ENCODE results near the gene LHFPL4.

Gene LHFPL4

GRCh38 chr3:9525078-9525477 is 28.5 kb downstream of the LHFPL4 start:
- TF ChIP-seq ZNF70 (CRISPR knock-in tag; IDR thresholded peaks at IDR 0.05) (no peak), TSHZ2 (CRISPR knock-in tag; IDR thresholded peaks at IDR 0.05) (no peak), CSDC2 (CRISPR knock-in tag; IDR thresholded peaks at IDR 0.05) (no peak), ZFP3 (CRISPR knock-in tag; IDR thresholded peaks at IDR 0.05) (no peak), RARB (CRISPR knock-in tag; IDR thresholded peaks at IDR 0.05) (no peak), ESRRG (CRISPR knock-in tag; IDR thresholded peaks at IDR 0.05) (no peak), ARNTL (CRISPR knock-in tag; IDR thresholded peaks at IDR 0.05; ENCODE audit: borderline replicate concordance, low read depth) (no peak), TCF4 (CRISPR knock-in tag; IDR thresholded peaks at IDR 0.05; ENCODE audit: borderline replicate concordance) (no peak), GLIS3 (CRISPR knock-in tag; IDR thresholded peaks at IDR 0.05) (no peak), PATZ1 (CRISPR knock-in tag; IDR thresholded peaks at IDR 0.05; ENCODE audit: borderline replicate concordance) (no peak), PPARA (CRISPR knock-in tag; IDR thresholded peaks at IDR 0.05; ENCODE audit: borderline replicate concordance) (no peak), BACH2 (CRISPR knock-in tag; IDR thresholded peaks at IDR 0.05; ENCODE audit: borderline replicate concordance) (no peak), CREB5 (CRISPR knock-in tag; IDR thresholded peaks at IDR 0.05; ENCODE audit: low read depth) (no peak), ZNF565 (CRISPR knock-in tag; conservative IDR thresholded peaks at IDR 0.05; ENCODE audit: low read depth) (no peak), ZNF8 (CRISPR knock-in tag; IDR thresholded peaks at IDR 0.05) (no peak), ZFP30 (CRISPR knock-in tag; IDR thresholded peaks at IDR 0.05) (no peak), OSR1 (CRISPR knock-in tag; IDR thresholded peaks at IDR 0.05) (no peak), SNAI2 (CRISPR knock-in tag; IDR thresholded peaks at IDR 0.05) (no peak), POU6F1 (CRISPR knock-in tag; IDR thresholded peaks at IDR 0.05; ENCODE audit: borderline replicate concordance, low read depth) (no peak), ZC3H10 (CRISPR knock-in tag; IDR thresholded peaks at IDR 0.05) (no peak)

GRCh38 chr3:9514956-9515355 is 38.7 kb downstream of the LHFPL4 start:
- ATAC-seq: no peak
- no peak for TF ChIP-seq ZFP3 (CRISPR knock-in tag; IDR thresholded peaks at IDR 0.05)
- TF ChIP-seq TCF4 (CRISPR knock-in tag; IDR thresholded peaks at IDR 0.05; ENCODE audit: borderline replicate concordance): no peak
- TF ChIP-seq PPARA (CRISPR knock-in tag; IDR thresholded peaks at IDR 0.05; ENCODE audit: borderline replicate concordance): no peak
- no peak for TF ChIP-seq ZFP30 (CRISPR knock-in tag; IDR thresholded peaks at IDR 0.05)

More at GRCh38 chr3:9525078-9525477, 28.5 kb downstream of the LHFPL4 start:
- no peak for ATAC-seq

- ATAC-seq: no peak
- TF ChIP-seq CSRNP3 (CRISPR knock-in tag; IDR thresholded peaks at IDR 0.05): no peak
- no peak for TF ChIP-seq POU6F1 (CRISPR knock-in tag; IDR thresholded peaks at IDR 0.05; ENCODE audit: borderline replicate concordance, low read depth)
- no peak for TF ChIP-seq ESRRG (CRISPR knock-in tag; IDR thresholded peaks at IDR 0.05)
- TF ChIP-seq ISL1 (CRISPR knock-in tag; IDR thresholded peaks at IDR 0.05): no peak
- TF ChIP-seq PPARA (CRISPR knock-in tag; IDR thresholded peaks at IDR 0.05; ENCODE audit: borderline replicate concordance): no peak
- no peak for TF ChIP-seq ZFP3 (CRISPR knock-in tag; IDR thresholded peaks at IDR 0.05)
- no peak for TF ChIP-seq PATZ1 (CRISPR knock-in tag; IDR thresholded peaks at IDR 0.05; ENCODE audit: borderline replicate concordance)
- TF ChIP-seq OSR1 (CRISPR knock-in tag; IDR thresholded peaks at IDR 0.05): no peak
- no peak for TF ChIP-seq TOX (CRISPR knock-in tag; IDR thresholded peaks at IDR 0.05; ENCODE audit: borderline replicate concordance)
- no peak for TF ChIP-seq ZNF70 (CRISPR knock-in tag; IDR thresholded peaks at IDR 0.05)
- TF ChIP-seq GLIS3 (CRISPR knock-in tag; IDR thresholded peaks at IDR 0.05): no peak
- TF ChIP-seq ZNF565 (CRISPR knock-in tag; conservative IDR thresholded peaks at IDR 0.05; ENCODE audit: low read depth): no peak
- no peak for TF ChIP-seq ZNF8 (CRISPR knock-in tag; IDR thresholded peaks at IDR 0.05)
Measured at GRCh38 chr3:9514306-9514705, 39.3 kb downstream of the LHFPL4 start.

Measured in SK-N-SH treated with all-trans-retinoic acid at 6 μM for 48 hours (cell line).